Karpas-422 (cell line): ENCODE measurements around the gene D2HGDH. TPM values are rescaled to one million over a fixed set of nuclear protein-coding genes. Genes with fewer than 3 reads are reported as not detected.

Experiments used
- DNase-seq: peaks from one replicate; pipeline ENCODE4 v3.0.0-alpha.2; 2015
- H2AFZ ChIP-seq: fragments of 200-600 bp; sonication (generic); 2 replicates; pipeline ENCODE4 v1.6.1; 2014; ENCODE audit warnings: antibody characterized with exemption, low read length, mixed read lengths
- H3K27ac ChIP-seq: fragments of 200-600 bp; sonication (generic); 2 replicates; pipeline ENCODE4 v1.5.1; 2014; ENCODE audit warnings: mild to moderate bottlenecking, low read length, moderate library complexity
- H3K27me3 ChIP-seq: fragments of 200-600 bp; sonication (generic); 2 replicates; pipeline ENCODE4 v1.6.1; 2014; ENCODE audit warnings: low read length, mixed read lengths
- H3K36me3 ChIP-seq: fragments of 200-600 bp; sonication (generic); 2 replicates; pipeline ENCODE4 v1.6.1; 2014; ENCODE audit warnings: low read length, mixed read lengths; ENCODE audit not compliant: insufficient read depth
- H3K4me1 ChIP-seq: fragments of 200-600 bp; sonication (generic); 2 replicates; pipeline ENCODE4 v1.6.1; 2014; ENCODE audit warnings: mild to moderate bottlenecking, low read length, mixed read lengths
- H3K4me2 ChIP-seq: fragments of 200-600 bp; sonication (generic); 2 replicates; pipeline ENCODE4 v1.6.1; 2014; ENCODE audit warnings: low read length, low read depth, mild to moderate bottlenecking; ENCODE audit not compliant: poor library complexity, severe bottlenecking
- H3K4me3 ChIP-seq: fragments of 200-600 bp; sonication (generic); 2 replicates; pipeline ENCODE4 v1.5.1; 2014; ENCODE audit warnings: mild to moderate bottlenecking, antibody characterized with exemption, low read length, mixed read lengths
- H3K79me2 ChIP-seq: fragments of 200-600 bp; sonication (generic); 2 replicates; pipeline ENCODE4 v1.6.1; 2014; ENCODE audit warnings: mild to moderate bottlenecking, low read length, mixed read lengths
- H3K9ac ChIP-seq: fragments of 200-600 bp; sonication (generic); 2 replicates; pipeline ENCODE4 v1.6.0; 2014; ENCODE audit warnings: low read length
- H3K9me2 ChIP-seq: fragments of 200-600 bp; sonication (generic), shearing (Covaris generic); replicated peaks from 2 replicates; pipeline ENCODE4 v1.6.0; 2014; ENCODE audit warnings: mild to moderate bottlenecking, low read length, moderate library complexity; ENCODE audit not compliant: insufficient read depth
- H3K9me3 ChIP-seq: fragments of 300-700, 200-600 bp; sonication (generic); 2 replicates; pipeline ENCODE4 v1.6.1; 2014; ENCODE audit warnings: low read length, mixed read lengths
- H4K20me1 ChIP-seq: fragments of 200-600 bp; sonication (generic); 2 replicates; pipeline ENCODE4 v1.6.1; 2014; ENCODE audit warnings: mild to moderate bottlenecking, antibody characterized with exemption, low read length, low read depth; ENCODE audit not compliant: insufficient read depth
- total RNA-seq: library from RNA; depleted of rRNA; stranded (reverse); fragments of >200 nt; shearing (Covaris generic); gene quantifications from 2 replicates; pipeline ENCODE4 v1.2.3, GENCODE V29; 2014; ENCODE audit warnings: low replicate concordance

D2HGDH gene
- total RNA-seq, 1 experiment from 2014 or later: 21.2 TPM

- Histone ChIP-seq H3K36me3 (peaks cover 13% of the 10 kb centered on the region), H3K9me3 (peaks cover 3% of the 10 kb centered on the region), H4K20me1 (no peaks in the 10 kb centered on the region), H3K9ac (no peak overlapping the region), H3K27ac (no peak overlapping the region), H3K4me1 (no peaks in the 10 kb centered on the region), H3K79me2 (no peaks in the 10 kb centered on the region), H2AFZ (no peak overlapping the region), H3K27me3 (no peaks in the 10 kb centered on the region), H3K4me2 (no peak overlapping the region), H3K9me2 (no peaks in the 10 kb centered on the region), H3K4me3 (no peak overlapping the region)
- no peak for DNase-seq
Measured at GRCh38 chr2:241764275-241765241, 30.1 kb downstream of the D2HGDH start.

- Histone ChIP-seq H3K9me3 (no peaks in the 10 kb centered on the region), H3K27me3 (no peaks in the 10 kb centered on the region), H3K4me2 (no peak overlapping the region), H3K36me3 (no peaks in the 10 kb centered on the region), H3K4me3 (no peak overlapping the region), H3K9ac (no peak overlapping the region), H4K20me1 (no peaks in the 10 kb centered on the region; the same call in 1 of the 2 replicates), H3K27ac (no peak overlapping the region), H3K79me2 (no peaks in the 10 kb centered on the region), H3K4me1 (peaks cover 18% of the 10 kb centered on the region), H3K9me2 (no peaks in the 10 kb centered on the region), H2AFZ (no peak overlapping the region)
- DNase-seq: no peak
Measured at GRCh38 chr2:241767464-241768250, 33.2 kb downstream of the D2HGDH start.

DNA sequence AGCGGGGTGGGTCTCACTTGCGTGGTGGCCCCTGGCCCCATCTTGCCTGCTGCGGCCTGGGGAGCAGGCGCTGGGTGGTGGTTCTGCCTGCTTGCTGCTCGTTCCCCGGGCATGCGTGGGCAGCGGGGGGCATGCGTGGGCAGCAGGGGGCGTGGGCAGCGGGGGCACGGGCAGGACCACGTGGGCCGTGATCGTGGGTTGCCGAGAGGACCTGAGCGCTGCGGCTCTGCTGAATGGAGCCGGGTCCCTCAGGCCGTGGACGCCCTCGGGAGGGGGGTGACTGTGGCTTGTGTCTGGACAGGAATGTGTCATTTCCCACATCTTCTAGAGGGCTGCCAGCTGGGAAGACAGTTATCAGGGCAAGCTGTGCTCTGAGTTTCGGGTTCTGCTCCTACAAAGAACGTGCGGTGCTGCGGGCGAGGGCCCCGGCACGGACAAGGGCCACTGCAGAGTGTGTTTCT, 33.9 kb downstream of the D2HGDH start:
- Histone ChIP-seq H3K36me3 (no peaks in the 10 kb centered on the region), H2AFZ (no peak overlapping the region), H3K9me3 (no peaks in the 10 kb centered on the region), H3K4me2 (no peak overlapping the region), H3K79me2 (no peaks in the 10 kb centered on the region), H3K9me2 (no peaks in the 10 kb centered on the region), H3K27ac (no peak overlapping the region), H3K9ac (no peak overlapping the region), H4K20me1 (no peaks in the 10 kb centered on the region; the same call in 1 of the 2 replicates), H3K27me3 (no peaks in the 10 kb centered on the region), H3K4me1 (peaks cover 21% of the 10 kb centered on the region), H3K4me3 (no peak overlapping the region)
- DNase-seq: no peak

GRCh38 chr2:241768850-241769249, 34.4 kb downstream of the D2HGDH start:
- no peak for DNase-seq
- no peak overlapping the region for H3K9ac ChIP-seq
- no peak overlapping the region for H3K27ac ChIP-seq
- no peak overlapping the region for H2AFZ ChIP-seq
- H3K9me2 ChIP-seq: no peaks in the 10 kb centered on the region
- no peaks in the 10 kb centered on the region for H3K27me3 ChIP-seq
- H3K4me1 ChIP-seq: peaks cover 21% of the 10 kb centered on the region
- H3K4me3 ChIP-seq: no peak overlapping the region
- H4K20me1 ChIP-seq: no peaks in the 10 kb centered on the region; the same call in 1 of the 2 replicates
- H3K79me2 ChIP-seq: no peaks in the 10 kb centered on the region
- H3K4me2 ChIP-seq: no peak overlapping the region
- H3K36me3 ChIP-seq: no peaks in the 10 kb centered on the region
- no peaks in the 10 kb centered on the region for H3K9me3 ChIP-seq

GRCh38 chr2:241769819-241770184, 35.4 kb downstream of the D2HGDH start:
- H3K36me3 ChIP-seq: no peaks in the 10 kb centered on the region
- no peaks in the 10 kb centered on the region for H3K9me3 ChIP-seq
- no peak overlapping the region for H3K4me3 ChIP-seq
- no peak overlapping the region for H3K27ac ChIP-seq
- no peaks in the 10 kb centered on the region; the same call in 1 of the 2 replicates for H4K20me1 ChIP-seq
- H3K79me2 ChIP-seq: no peaks in the 10 kb centered on the region
- DNase-seq: no peak
- H3K4me2 ChIP-seq: no peak overlapping the region
- H3K9ac ChIP-seq: no peak overlapping the region
- peaks cover 21% of the 10 kb centered on the region for H3K4me1 ChIP-seq
- H3K27me3 ChIP-seq: no peaks in the 10 kb centered on the region
- H2AFZ ChIP-seq: no peak overlapping the region
- no peaks in the 10 kb centered on the region for H3K9me2 ChIP-seq

DNA sequence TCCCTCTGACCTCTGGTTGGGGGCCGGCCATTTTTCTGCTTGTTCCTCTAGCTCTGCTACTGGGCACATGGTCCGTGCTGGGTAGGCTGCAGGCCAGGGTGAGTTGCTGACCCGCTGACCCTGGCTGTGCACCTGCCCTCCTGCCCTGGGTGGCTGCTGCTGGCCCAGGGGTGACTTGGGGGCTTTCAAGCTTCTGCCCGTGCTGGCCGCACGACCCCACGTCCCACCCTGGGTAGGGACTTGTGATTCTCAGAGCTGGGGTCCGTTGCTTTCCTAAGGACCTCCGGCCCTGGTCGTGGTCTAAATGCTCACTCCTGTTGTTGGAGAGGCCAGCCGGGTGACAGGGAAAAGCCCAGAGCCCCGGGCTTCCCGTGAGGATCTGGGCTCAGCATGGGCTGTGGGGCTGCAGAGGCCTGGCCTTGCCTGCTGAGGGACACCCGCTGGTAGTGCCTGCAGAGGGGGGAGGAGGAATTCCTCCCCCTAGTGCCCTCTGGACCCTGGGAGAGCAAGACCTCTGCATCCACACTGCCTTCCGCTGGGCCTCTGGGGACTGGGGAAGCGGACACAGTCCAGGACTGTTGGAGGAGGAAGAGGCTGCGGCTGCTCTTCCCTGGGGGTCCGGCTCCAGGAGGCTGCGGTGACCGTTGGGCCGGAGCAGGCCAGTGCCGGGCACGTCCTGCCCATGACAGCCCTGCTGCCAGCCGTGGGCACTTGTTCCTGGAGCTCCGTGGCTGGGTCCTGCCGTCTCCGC, 35.9 kb downstream of the D2HGDH start:
- no peak overlapping the region for H3K9ac ChIP-seq

DNA sequence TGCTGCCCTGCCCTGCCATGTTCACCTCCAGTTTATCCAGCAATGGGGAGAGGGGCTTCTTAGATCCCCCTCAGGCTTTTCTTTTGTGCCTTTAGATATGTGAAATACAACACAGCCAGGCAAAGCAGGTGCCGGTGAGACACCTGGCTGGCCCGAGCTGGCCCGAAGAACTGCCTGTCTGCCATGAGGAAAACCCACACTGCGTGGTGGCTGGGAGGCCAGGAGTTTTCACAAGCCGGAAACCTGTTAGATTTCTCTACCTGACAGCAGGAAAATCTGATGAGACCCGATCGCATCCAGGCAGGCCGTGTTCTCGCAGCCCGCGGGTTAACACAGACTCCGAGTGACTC, 36.5 kb downstream of the D2HGDH start:
- no peak overlapping the region for H3K9ac ChIP-seq
- DNase-seq: no peak
- H3K27me3 ChIP-seq: no peaks in the 10 kb centered on the region
- no peaks in the 10 kb centered on the region for H3K9me2 ChIP-seq
- peaks cover 21% of the 10 kb centered on the region for H3K4me1 ChIP-seq
- no peaks in the 10 kb centered on the region for H3K36me3 ChIP-seq
- H3K4me2 ChIP-seq: no peak overlapping the region
- no peak overlapping the region for H3K4me3 ChIP-seq
- no peaks in the 10 kb centered on the region for H3K79me2 ChIP-seq
- H4K20me1 ChIP-seq: no peaks in the 10 kb centered on the region; the same call in 1 of the 2 replicates
- H3K27ac ChIP-seq: no peak overlapping the region
- H3K9me3 ChIP-seq: no peaks in the 10 kb centered on the region
- H2AFZ ChIP-seq: no peak overlapping the region

More for the DNA sequence above, 35.9 kb downstream of the D2HGDH start:
- Histone ChIP-seq H3K9me3 (no peaks in the 10 kb centered on the region), H3K27me3 (no peaks in the 10 kb centered on the region), H3K9me2 (no peaks in the 10 kb centered on the region), H2AFZ (no peak overlapping the region), H3K27ac (no peak overlapping the region), H4K20me1 (no peaks in the 10 kb centered on the region; the same call in 1 of the 2 replicates), H3K4me3 (no peak overlapping the region), H3K79me2 (no peaks in the 10 kb centered on the region), H3K36me3 (no peaks in the 10 kb centered on the region), H3K4me2 (no peak overlapping the region), H3K4me1 (peaks cover 21% of the 10 kb centered on the region)
- no peak for DNase-seq
